GM12865 (cell line): ENCODE data around the gene SEPTIN7.

ENCODE experiments used
- DNase-seq: peaks from one replicate; pipeline ENCODE4 v3.0.0; 2010; ENCODE audit warnings: low read depth
- H3K4me3 ChIP-seq: 2 replicates; pipeline ENCODE4 v1.5.1; 2011; ENCODE audit warnings: mild to moderate bottlenecking, low read depth, low read length, control low read depth
- TF ChIP-seq, protein P1 (sequence below): IDR thresholded peaks from 2 replicates; pipeline ENCODE4 v1.5.1; 2011; ENCODE audit warnings: low read length, control low read depth, low read depth, inconsistent platforms; ENCODE audit not compliant: insufficient read depth; ENCODE audit errors: missing control alignments

Gene SEPTIN7

DNA sequence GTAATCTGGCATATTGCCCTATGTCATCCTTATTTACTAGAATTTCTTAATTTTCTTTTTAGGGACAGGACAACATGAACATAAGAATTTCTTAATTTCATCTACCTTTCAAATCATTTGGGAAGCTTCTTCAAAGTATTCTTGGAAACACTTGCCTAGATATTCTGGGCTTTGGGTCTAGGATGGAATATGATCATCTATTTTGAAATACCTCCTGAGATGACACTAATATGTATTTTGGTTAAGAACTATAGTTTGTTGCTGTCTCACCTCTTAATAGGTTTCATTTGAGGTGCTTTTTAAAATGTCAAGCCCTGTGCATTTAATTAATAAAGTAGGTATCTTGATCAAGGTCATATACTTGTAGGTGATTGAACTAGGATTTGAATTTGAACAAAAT, 49.1 kb downstream of the SEPTIN7 start:
- TF ChIP-seq, protein P1, sequence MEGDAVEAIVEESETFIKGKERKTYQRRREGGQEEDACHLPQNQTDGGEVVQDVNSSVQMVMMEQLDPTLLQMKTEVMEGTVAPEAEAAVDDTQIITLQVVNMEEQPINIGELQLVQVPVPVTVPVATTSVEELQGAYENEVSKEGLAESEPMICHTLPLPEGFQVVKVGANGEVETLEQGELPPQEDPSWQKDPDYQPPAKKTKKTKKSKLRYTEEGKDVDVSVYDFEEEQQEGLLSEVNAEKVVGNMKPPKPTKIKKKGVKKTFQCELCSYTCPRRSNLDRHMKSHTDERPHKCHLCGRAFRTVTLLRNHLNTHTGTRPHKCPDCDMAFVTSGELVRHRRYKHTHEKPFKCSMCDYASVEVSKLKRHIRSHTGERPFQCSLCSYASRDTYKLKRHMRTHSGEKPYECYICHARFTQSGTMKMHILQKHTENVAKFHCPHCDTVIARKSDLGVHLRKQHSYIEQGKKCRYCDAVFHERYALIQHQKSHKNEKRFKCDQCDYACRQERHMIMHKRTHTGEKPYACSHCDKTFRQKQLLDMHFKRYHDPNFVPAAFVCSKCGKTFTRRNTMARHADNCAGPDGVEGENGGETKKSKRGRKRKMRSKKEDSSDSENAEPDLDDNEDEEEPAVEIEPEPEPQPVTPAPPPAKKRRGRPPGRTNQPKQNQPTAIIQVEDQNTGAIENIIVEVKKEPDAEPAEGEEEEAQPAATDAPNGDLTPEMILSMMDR, result no peak
- no peak for DNase-seq
- H3K4me3 ChIP-seq, result no peak overlapping the region
